ENCODE results near the gene COL19A1.

COL19A1 gene

GRCh38 chr6:70219943-70220613 is 353.7 kb downstream of the COL19A1 start:
- Mint-ChIP-seq H3K27me3 (ENCODE audit: low read depth, poor library complexity) (peaks cover 16% of the 10 kb centered on the region), H3K4me3 (no peak overlapping the region), H3K36me3 (ENCODE audit: low read depth) (no peaks in the 10 kb centered on the region), H3K27ac (no peak overlapping the region), H3K4me1 (no peaks in the 10 kb centered on the region), H3K9me3 (no peaks in the 10 kb centered on the region)
- no peak for DNase-seq
- TF ChIP-seq, protein P1, sequence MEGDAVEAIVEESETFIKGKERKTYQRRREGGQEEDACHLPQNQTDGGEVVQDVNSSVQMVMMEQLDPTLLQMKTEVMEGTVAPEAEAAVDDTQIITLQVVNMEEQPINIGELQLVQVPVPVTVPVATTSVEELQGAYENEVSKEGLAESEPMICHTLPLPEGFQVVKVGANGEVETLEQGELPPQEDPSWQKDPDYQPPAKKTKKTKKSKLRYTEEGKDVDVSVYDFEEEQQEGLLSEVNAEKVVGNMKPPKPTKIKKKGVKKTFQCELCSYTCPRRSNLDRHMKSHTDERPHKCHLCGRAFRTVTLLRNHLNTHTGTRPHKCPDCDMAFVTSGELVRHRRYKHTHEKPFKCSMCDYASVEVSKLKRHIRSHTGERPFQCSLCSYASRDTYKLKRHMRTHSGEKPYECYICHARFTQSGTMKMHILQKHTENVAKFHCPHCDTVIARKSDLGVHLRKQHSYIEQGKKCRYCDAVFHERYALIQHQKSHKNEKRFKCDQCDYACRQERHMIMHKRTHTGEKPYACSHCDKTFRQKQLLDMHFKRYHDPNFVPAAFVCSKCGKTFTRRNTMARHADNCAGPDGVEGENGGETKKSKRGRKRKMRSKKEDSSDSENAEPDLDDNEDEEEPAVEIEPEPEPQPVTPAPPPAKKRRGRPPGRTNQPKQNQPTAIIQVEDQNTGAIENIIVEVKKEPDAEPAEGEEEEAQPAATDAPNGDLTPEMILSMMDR (IDR thresholded peaks at IDR 0.05): no peak

GRCh38 chr6:70221025-70221714 is 354.8 kb downstream of the COL19A1 start:
- peak overlapping the region; percentile 15 for H3K27ac Mint-ChIP-seq
- peaks cover 13% of the 10 kb centered on the region for H3K27me3 Mint-ChIP-seq (ENCODE audit: low read depth, poor library complexity)
- H3K9me3 Mint-ChIP-seq: no peaks in the 10 kb centered on the region
- H3K36me3 Mint-ChIP-seq (ENCODE audit: low read depth): no peaks in the 10 kb centered on the region
- H3K4me3 Mint-ChIP-seq: no peak overlapping the region
- TF ChIP-seq, protein P1 (IDR thresholded peaks at IDR 0.05): peak; percentile 90
- no peaks in the 10 kb centered on the region for H3K4me1 Mint-ChIP-seq
- peak; percentile 22 for DNase-seq

- TF ChIP-seq, protein P1 (IDR thresholded peaks at IDR 0.05): no peak
- Mint-ChIP-seq H3K36me3 (ENCODE audit: low read depth) (no peaks in the 10 kb centered on the region), H3K27ac (no peak overlapping the region), H3K4me1 (no peaks in the 10 kb centered on the region), H3K4me3 (no peak overlapping the region), H3K9me3 (no peaks in the 10 kb centered on the region), H3K27me3 (ENCODE audit: low read depth, poor library complexity) (peaks cover 8% of the 10 kb centered on the region)
- no peak for DNase-seq
Measured at GRCh38 chr6:70221715-70222438, 355.5 kb downstream of the COL19A1 start.

GRCh38 chr6:70222439-70222749 is 356.0 kb downstream of the COL19A1 start:
- Mint-ChIP-seq H3K9me3 (no peaks in the 10 kb centered on the region), H3K4me1 (no peaks in the 10 kb centered on the region), H3K36me3 (ENCODE audit: low read depth) (no peaks in the 10 kb centered on the region), H3K4me3 (no peak overlapping the region), H3K27me3 (ENCODE audit: low read depth, poor library complexity) (peaks cover 8% of the 10 kb centered on the region), H3K27ac (no peak overlapping the region)
- TF ChIP-seq, protein P1 (IDR thresholded peaks at IDR 0.05): no peak
- DNase-seq: no peak

DNA sequence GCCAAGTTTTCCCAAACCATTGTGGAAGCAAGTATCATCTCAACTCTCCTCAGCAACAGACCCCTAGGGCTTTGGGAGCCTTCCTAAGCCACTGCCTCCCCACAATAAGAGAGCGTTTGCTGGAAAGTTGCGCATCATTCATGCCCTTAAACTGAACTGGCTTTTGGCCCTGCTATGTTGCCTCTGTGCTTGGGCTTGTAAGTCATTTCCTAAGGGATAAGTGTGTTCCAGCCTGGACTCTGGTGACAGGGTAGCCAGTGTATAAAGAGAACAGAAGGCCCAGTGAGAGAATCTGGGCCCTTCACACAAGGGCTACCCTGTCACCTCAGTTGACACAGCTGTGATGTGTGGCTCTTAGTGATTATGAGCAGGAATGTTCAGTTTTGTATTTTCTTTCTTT is 358.7 kb downstream of the COL19A1 start:
- H3K9me3 Mint-ChIP-seq: no peaks in the 10 kb centered on the region
- H3K4me1 Mint-ChIP-seq: no peaks in the 10 kb centered on the region
- no peak overlapping the region for H3K4me3 Mint-ChIP-seq
- H3K27me3 Mint-ChIP-seq (ENCODE audit: low read depth, poor library complexity): peaks cover 3% of the 10 kb centered on the region
- no peaks in the 10 kb centered on the region for H3K36me3 Mint-ChIP-seq (ENCODE audit: low read depth)
- TF ChIP-seq, protein P1 (IDR thresholded peaks at IDR 0.05): no peak
- DNase-seq: no peak
- H3K27ac Mint-ChIP-seq: no peak overlapping the region
